Chondrocyte (in vitro differentiated cells): ENCODE data around the gene SLIT1. TPM values are rescaled to one million over a fixed set of nuclear protein-coding genes. Genes with fewer than 3 reads are reported as not detected.
"Not testable (repeated sequence)": the region's sequence is repeated elsewhere in the genome, so short reads cannot be mapped to it uniquely, and the experiment has no call there.

Source experiments
- DNase-seq: peaks from one replicate; pipeline ENCODE4 v3.0.0; 2021; ENCODE audit warnings: mixed read lengths, low spot score
- H3K27ac Mint-ChIP-seq: one replicate; pipeline ENCODE4 v1.8.0; 2021; ENCODE audit warnings: mild to moderate bottlenecking, moderate library complexity, mixed read lengths; ENCODE audit not compliant: unreplicated experiment
- H3K27me3 Mint-ChIP-seq: 2 replicates; pipeline ENCODE4 v1.8.0; 2021; ENCODE audit warnings: low read depth, mixed read lengths
- H3K36me3 Mint-ChIP-seq: 2 replicates; pipeline ENCODE4 v1.8.0; 2021; ENCODE audit warnings: low read depth, mixed read lengths
- H3K4me1 Mint-ChIP-seq: 2 replicates; pipeline ENCODE4 v1.8.0; 2021; ENCODE audit warnings: low read depth, mild to moderate bottlenecking, mixed read lengths
- H3K4me3 Mint-ChIP-seq: one replicate; pipeline ENCODE4 v1.8.0; 2021; ENCODE audit warnings: mild to moderate bottlenecking, moderate library complexity, mixed read lengths; ENCODE audit not compliant: unreplicated experiment
- H3K9me3 Mint-ChIP-seq: 2 replicates; pipeline ENCODE4 v1.8.0; 2021; ENCODE audit warnings: low read depth, mixed read lengths
- CTCF ChIP-seq: fragments of 200-600 bp; sonication (generic); IDR thresholded peaks from 2 replicates; pipeline ENCODE4 v1.5.0; 2021; ENCODE audit warnings: antibody characterized with exemption, mild to moderate bottlenecking, moderate library complexity
- total RNA-seq: library from RNA; stranded (reverse); gene quantifications from 3 replicates; pipeline ENCODE4 v1.2.1, GENCODE V29; 2021

SLIT1 gene
- total RNA-seq, 1 donor from 2014 or later: not detected

GRCh38 chr10:97034958-97035769, 150.6 kb downstream of the SLIT1 start:
- peak; percentile 70 for DNase-seq
- Mint-ChIP-seq H3K9me3 (no peaks in the 10 kb centered on the region), H3K4me3 (no peak overlapping the region), H3K27me3 (peaks cover 26% of the 10 kb centered on the region), H3K36me3 (no peaks in the 10 kb centered on the region), H3K4me1 (peaks cover 12% of the 10 kb centered on the region), H3K27ac (no peak overlapping the region)
- no peak for TF ChIP-seq CTCF

- TF ChIP-seq CTCF: no peak
- Mint-ChIP-seq H3K9me3 (no peaks in the 10 kb centered on the region), H3K27ac (no peak overlapping the region), H3K36me3 (no peaks in the 10 kb centered on the region), H3K27me3 (peaks cover 29% of the 10 kb centered on the region), H3K4me3 (no peak overlapping the region), H3K4me1 (peaks cover 12% of the 10 kb centered on the region)
- DNase-seq: peak; percentile 28
These were observed 151.5 kb downstream of the SLIT1 start for GRCh38 chr10:97034301-97034700.

GRCh38 chr10:97033841-97034240, 151.9 kb downstream of the SLIT1 start:
- peaks cover 29% of the 10 kb centered on the region for H3K27me3 Mint-ChIP-seq
- peaks cover 12% of the 10 kb centered on the region for H3K4me1 Mint-ChIP-seq
- DNase-seq, H3K4me3 Mint-ChIP-seq, H3K9me3 Mint-ChIP-seq, H3K36me3 Mint-ChIP-seq, H3K27ac Mint-ChIP-seq: not testable (repeated sequence)

- Mint-ChIP-seq H3K9me3 (peaks cover 5% of the 10 kb centered on the region), H3K36me3 (no peaks in the 10 kb centered on the region), H3K27ac (no peak overlapping the region), H3K27me3 (peaks cover 32% of the 10 kb centered on the region), H3K4me3 (no peak overlapping the region), H3K4me1 (peaks cover 6% of the 10 kb centered on the region)
- no peak for TF ChIP-seq CTCF
- DNase-seq: no peak
These were observed 153.1 kb downstream of the SLIT1 start for GRCh38 chr10:97032624-97033023.

DNA sequence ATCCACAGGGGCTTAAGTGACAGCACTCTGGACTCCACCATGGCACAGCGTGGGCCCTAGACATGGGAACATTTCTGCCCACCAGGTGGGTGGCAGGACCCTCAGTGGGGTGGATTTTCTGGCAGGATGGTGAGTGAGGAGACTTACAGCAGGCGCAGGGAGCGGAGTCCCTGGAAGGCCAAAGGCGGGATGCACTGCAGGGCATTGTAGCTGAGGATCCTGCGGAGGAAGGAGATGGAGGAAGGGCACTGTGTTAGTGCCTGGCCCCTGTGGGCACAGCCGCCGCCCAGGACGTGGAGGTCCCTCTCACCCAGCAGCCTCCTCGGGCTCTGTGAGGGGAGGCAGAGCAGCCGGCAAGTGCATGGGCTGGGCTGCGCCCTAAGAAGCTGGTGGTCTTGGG, 154.3 kb downstream of the SLIT1 start:
- H3K4me1 Mint-ChIP-seq: no peaks in the 10 kb centered on the region
- H3K36me3 Mint-ChIP-seq: no peaks in the 10 kb centered on the region
- TF ChIP-seq CTCF: no peak
- no peak for DNase-seq
- peaks cover 5% of the 10 kb centered on the region for H3K9me3 Mint-ChIP-seq
- peaks cover 32% of the 10 kb centered on the region for H3K27me3 Mint-ChIP-seq
- no peak overlapping the region for H3K27ac Mint-ChIP-seq
- no peak overlapping the region for H3K4me3 Mint-ChIP-seq

- no peak overlapping the region for H3K4me3 Mint-ChIP-seq
- H3K4me1 Mint-ChIP-seq: no peaks in the 10 kb centered on the region
- H3K36me3 Mint-ChIP-seq: no peaks in the 10 kb centered on the region
- H3K9me3 Mint-ChIP-seq: peaks cover 5% of the 10 kb centered on the region
- no peak for TF ChIP-seq CTCF
- peaks cover 28% of the 10 kb centered on the region for H3K27me3 Mint-ChIP-seq
- H3K27ac Mint-ChIP-seq: no peak overlapping the region
- no peak for DNase-seq
These were observed 154.9 kb downstream of the SLIT1 start for GRCh38 chr10:97030894-97031293.
